ENCODE measurements around the gene DNAH10. TPM values are rescaled to one million over a fixed set of nuclear protein-coding genes. Genes with fewer than 3 reads are reported as not detected.

Gene DNAH10
- total and polyA plus RNA-seq, 10 of the 15 experiments (the other 5 are each of a cell fraction or from before 2014, with no cell fraction given) = 0.01 to 0.32 (median 0.06) TPM

GRCh38 chr12:123963821-123964220 is 201.7 kb downstream of the DNAH10 start:
- Histone ChIP-seq H3K4me3 (no peak overlapping the region), H3K79me2 (ENCODE audit: control insufficient read depth, insufficient read depth, low read length) (no peaks in the 10 kb centered on the region), H3K9ac (ENCODE audit: control insufficient read depth, insufficient read depth, low read length) (no peak overlapping the region), H3K36me3 (ENCODE audit: control insufficient read depth in 2 of 2, insufficient read depth in 2 of 2, low read length in 1 of 2) (no peaks in the 10 kb centered on the region), H3K9me3 (replicated peaks; ENCODE audit: control insufficient read depth, insufficient read depth, low read length) (no peaks in the 10 kb centered on the region), H3K4me1 (ENCODE audit: control insufficient read depth, insufficient read depth, low read length) (no peaks in the 10 kb centered on the region), H3K27ac (ENCODE audit: control insufficient read depth, insufficient read depth) (no peak overlapping the region), H3K27me3 (replicated peaks in 1 of 2; ENCODE audit: control insufficient read depth in 2 of 2, insufficient read depth in 2 of 2, low read length in 1 of 2) (peaks cover 0 to 3% of the 10 kb centered on the region in 2 experiments; a peak in 2 of 4 replicates), H2AFZ (ENCODE audit: control insufficient read depth, low read depth, low read length) (no peak overlapping the region), H3K4me2 (ENCODE audit: control insufficient read depth, insufficient read depth) (no peak overlapping the region), H4K20me1 (ENCODE audit: control insufficient read depth, insufficient read depth) (no peaks in the 10 kb centered on the region)
- ChIA-PET RAD21 (ENCODE audit: unreplicated experiment) (no interaction called here), CTCF (interaction anchor here (1.2 to 2.7 kb wide), 4 partner anchors 21 to 68 kb away, joined by 3 to 8 read pairs (median 3); no protein-coding TSS in a partner anchor), POLR2A (no interaction called here), SMC1A (ENCODE audit: uncharacterized antibody, unreplicated experiment) (interaction anchor here (1.0 kb wide), 1 partner anchor 20 kb away, joined by 5 read pairs; no protein-coding TSS in a partner anchor)
- ATAC-seq (no peak), FAIRE-seq (no peak), DNase-seq (ENCODE audit: low read depth, low spot score) (no peak)
- intact Hi-C loops (cut with micrococcal nuclease; ENCODE audit: unreplicated experiment) (no loop called here), in situ Hi-C loops (cut with MboI) (no loop called here)
- no TSS peak for BruUV-seq (replicated peaks)
- WGBS (ENCODE audit: insufficient coverage, insufficient replicate concordance, low lambda C conversion rate, missing lambda C conversion rate) = 94% methylated on average over 4 of the region's 4 CpGs
- TF ChIP-seq SMC3 (IDR thresholded peaks at IDR 0.05; ENCODE audit: borderline replicate concordance, low read length) = no peak
- no peak for TF ChIP-seq NFYA (IDR thresholded peaks at IDR 0.05; ENCODE audit: borderline replicate concordance, low read depth, low read length)
- TF ChIP-seq RB1 (IDR thresholded peaks at IDR 0.05; ENCODE audit: borderline replicate concordance) = no peak
- no peak for TF ChIP-seq DPF2 (IDR thresholded peaks at IDR 0.05)
- no peak for TF ChIP-seq ZZZ3 (IDR thresholded peaks at IDR 0.05; ENCODE audit: control insufficient read depth, insufficient read length, low read depth)
- no peak for TF ChIP-seq CTCF (IDR thresholded peaks at IDR 0.05 in 2 of 3, conservative IDR thresholded peaks at IDR 0.05 in 1 of 3; ENCODE audit: control insufficient read depth in 2 of 3, extremely low read depth in 1 of 3, insufficient read depth in 1 of 3, low read depth in 3 of 3, low read length in 3 of 3)
- TF ChIP-seq CBFB (IDR thresholded peaks at IDR 0.05; ENCODE audit: low read depth) = no peak
- TF ChIP-seq HDGF (IDR thresholded peaks at IDR 0.05) = no peak
- TF ChIP-seq, protein P1, sequence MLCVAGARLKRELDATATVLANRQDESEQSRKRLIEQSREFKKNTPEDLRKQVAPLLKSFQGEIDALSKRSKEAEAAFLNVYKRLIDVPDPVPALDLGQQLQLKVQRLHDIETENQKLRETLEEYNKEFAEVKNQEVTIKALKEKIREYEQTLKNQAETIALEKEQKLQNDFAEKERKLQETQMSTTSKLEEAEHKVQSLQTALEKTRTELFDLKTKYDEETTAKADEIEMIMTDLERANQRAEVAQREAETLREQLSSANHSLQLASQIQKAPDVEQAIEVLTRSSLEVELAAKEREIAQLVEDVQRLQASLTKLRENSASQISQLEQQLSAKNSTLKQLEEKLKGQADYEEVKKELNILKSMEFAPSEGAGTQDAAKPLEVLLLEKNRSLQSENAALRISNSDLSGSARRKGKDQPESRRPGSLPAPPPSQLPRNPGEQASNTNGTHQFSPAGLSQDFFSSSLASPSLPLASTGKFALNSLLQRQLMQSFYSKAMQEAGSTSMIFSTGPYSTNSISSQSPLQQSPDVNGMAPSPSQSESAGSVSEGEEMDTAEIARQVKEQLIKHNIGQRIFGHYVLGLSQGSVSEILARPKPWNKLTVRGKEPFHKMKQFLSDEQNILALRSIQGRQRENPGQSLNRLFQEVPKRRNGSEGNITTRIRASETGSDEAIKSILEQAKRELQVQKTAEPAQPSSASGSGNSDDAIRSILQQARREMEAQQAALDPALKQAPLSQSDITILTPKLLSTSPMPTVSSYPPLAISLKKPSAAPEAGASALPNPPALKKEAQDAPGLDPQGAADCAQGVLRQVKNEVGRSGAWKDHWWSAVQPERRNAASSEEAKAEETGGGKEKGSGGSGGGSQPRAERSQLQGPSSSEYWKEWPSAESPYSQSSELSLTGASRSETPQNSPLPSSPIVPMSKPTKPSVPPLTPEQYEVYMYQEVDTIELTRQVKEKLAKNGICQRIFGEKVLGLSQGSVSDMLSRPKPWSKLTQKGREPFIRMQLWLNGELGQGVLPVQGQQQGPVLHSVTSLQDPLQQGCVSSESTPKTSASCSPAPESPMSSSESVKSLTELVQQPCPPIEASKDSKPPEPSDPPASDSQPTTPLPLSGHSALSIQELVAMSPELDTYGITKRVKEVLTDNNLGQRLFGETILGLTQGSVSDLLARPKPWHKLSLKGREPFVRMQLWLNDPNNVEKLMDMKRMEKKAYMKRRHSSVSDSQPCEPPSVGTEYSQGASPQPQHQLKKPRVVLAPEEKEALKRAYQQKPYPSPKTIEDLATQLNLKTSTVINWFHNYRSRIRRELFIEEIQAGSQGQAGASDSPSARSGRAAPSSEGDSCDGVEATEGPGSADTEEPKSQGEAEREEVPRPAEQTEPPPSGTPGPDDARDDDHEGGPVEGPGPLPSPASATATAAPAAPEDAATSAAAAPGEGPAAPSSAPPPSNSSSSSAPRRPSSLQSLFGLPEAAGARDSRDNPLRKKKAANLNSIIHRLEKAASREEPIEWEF (IDR thresholded peaks at IDR 0.05; ENCODE audit: insufficient replicate concordance, low read depth, low read length) = no peak
